NCI-H2196 (cell line): ENCODE data around the gene FAM174C.

Experiments
- DNase-seq: peaks from one replicate; lab custom pipeline; 2025; ENCODE audit not compliant: unreplicated experiment; lab: John Stamatoyannopoulos, UW

FAM174C gene

GRCh38 chr19:1260749-1261537, 14.4 kb upstream of the FAM174C start:
- DNase-seq: peak; percentile 98

- no peak for DNase-seq
Observed at GRCh38 chr19:1261538-1261797, 13.9 kb upstream of the FAM174C start.

GRCh38 chr19:1261798-1262622, 13.3 kb upstream of the FAM174C start:
- DNase-seq: peak; percentile 82

- no peak for DNase-seq
Observed at GRCh38 chr19:1262623-1263123, 12.7 kb upstream of the FAM174C start.

- no peak for DNase-seq
Observed at GRCh38 chr19:1263188-1263587, 12.1 kb upstream of the FAM174C start.

- DNase-seq: no peak
Observed at GRCh38 chr19:1264801-1265614, 10.3 kb upstream of the FAM174C start.

GRCh38 chr19:1265615-1266128, 9.7 kb upstream of the FAM174C start:
- DNase-seq: no peak

GRCh38 chr19:1266129-1266915, 9.0 kb upstream of the FAM174C start:
- DNase-seq: peak; percentile 93

GRCh38 chr19:1266916-1267476, 8.3 kb upstream of the FAM174C start:
- DNase-seq: peak; percentile 78

GRCh38 chr19:1267477-1268225, 7.7 kb upstream of the FAM174C start:
- no peak for DNase-seq

- DNase-seq: no peak
Observed at GRCh38 chr19:1268226-1269064, 6.9 kb upstream of the FAM174C start.

- peak; percentile 98 for DNase-seq
Observed at GRCh38 chr19:1269065-1269477, 6.3 kb upstream of the FAM174C start, which contains the start of gene CIRBP. TSS of gene CIRBP (plus strand) at chr19:1269332. CDS start at chr19:1270934, 1,602 bp downstream.

- DNase-seq: peak; percentile 90
Observed at GRCh38 chr19:1269478-1270212, 5.7 kb upstream of the FAM174C start.

GRCh38 chr19:1270213-1270853, 5.0 kb upstream of the FAM174C start:
- peak; percentile 62 for DNase-seq

GRCh38 chr19:1270854-1271527, 4.3 kb upstream of the FAM174C start:
- DNase-seq: no peak

- DNase-seq: no peak
Observed at GRCh38 chr19:1271528-1272422, 3.6 kb upstream of the FAM174C start.
